Skeletal muscle satellite cell (primary cell): ENCODE results near the gene SERPINA12. TPM values are rescaled to one million over a fixed set of nuclear protein-coding genes. Genes with fewer than 3 reads are reported as not detected.

Experiments used
- H3K27me3 ChIP-seq: 2 replicates; pipeline ENCODE4 v1.7.0; 2013; ENCODE audit warnings: low read length; ENCODE audit not compliant: control insufficient read depth, insufficient read depth
- H3K36me3 ChIP-seq: 2 replicates; pipeline ENCODE4 v1.7.0; 2013; ENCODE audit warnings: mild to moderate bottlenecking, control low read depth, low read length; ENCODE audit not compliant: insufficient read depth
- H3K4me1 ChIP-seq: 2 replicates; pipeline ENCODE4 v1.7.0; 2013; ENCODE audit warnings: low read length; ENCODE audit not compliant: control insufficient read depth, insufficient read depth
- H3K4me2 ChIP-seq: 2 replicates; pipeline ENCODE4 v1.7.0; 2013; ENCODE audit warnings: mild to moderate bottlenecking, low read length
- H3K4me3 ChIP-seq: 2 replicates; pipeline ENCODE4 v1.7.0; 2013; ENCODE audit warnings: low read length
- H3K9ac ChIP-seq: 2 replicates; pipeline ENCODE4 v1.7.0; 2013; ENCODE audit warnings: mild to moderate bottlenecking, low read depth, low read length, moderate library complexity
- H3K9me3 ChIP-seq: replicated peaks from 2 replicates; pipeline ENCODE4 v1.7.0; 2013; ENCODE audit warnings: mild to moderate bottlenecking, control low read depth, low read length
- total RNA-seq: library from RNA; depleted of rRNA; stranded (reverse); fragments of >200 nt; gene quantifications from 2 replicates; pipeline ENCODE4 v1.2.3, GENCODE V29; 2012; rRNA removed

SERPINA12 gene
- total RNA-seq, result not detected in 2 replicates

GRCh38 chr14:94509356-94509755 is at the start of gene SERPINA12:
SERPINA12 (minus strand) TSS chr14:94509469; CDS start chr14:94498397, 11,072 bp downstream.
- H3K9me3 ChIP-seq, result no peaks in the 10 kb centered on the region
- no peak within 1 kb of the TSS for H3K4me2 ChIP-seq
- H3K4me1 ChIP-seq, result no peaks in the 10 kb centered on the region
- no peak within 1 kb of the TSS for H3K9ac ChIP-seq
- H3K36me3 ChIP-seq, result no peaks in the 10 kb centered on the region
- H3K4me3 ChIP-seq, result no peak within 1 kb of the TSS
- peaks cover 23% of the 10 kb centered on the region for H3K27me3 ChIP-seq

GRCh38 chr14:94558842-94559241 is 49.6 kb upstream of the SERPINA12 start:
- Histone ChIP-seq H3K4me3 (no peak overlapping the region), H3K36me3 (no peaks in the 10 kb centered on the region), H3K9me3 (no peaks in the 10 kb centered on the region), H3K27me3 (no peaks in the 10 kb centered on the region), H3K4me2 (no peak overlapping the region), H3K9ac (no peak overlapping the region), H3K4me1 (peaks cover 8% of the 10 kb centered on the region)

- Histone ChIP-seq H3K4me2 (no peak overlapping the region), H3K27me3 (no peaks in the 10 kb centered on the region), H3K9ac (no peak overlapping the region), H3K4me3 (no peak overlapping the region), H3K9me3 (no peaks in the 10 kb centered on the region), H3K4me1 (peaks cover 8% of the 10 kb centered on the region), H3K36me3 (no peaks in the 10 kb centered on the region)
These were observed 48.1 kb upstream of the SERPINA12 start for GRCh38 chr14:94557327-94557726.

DNA sequence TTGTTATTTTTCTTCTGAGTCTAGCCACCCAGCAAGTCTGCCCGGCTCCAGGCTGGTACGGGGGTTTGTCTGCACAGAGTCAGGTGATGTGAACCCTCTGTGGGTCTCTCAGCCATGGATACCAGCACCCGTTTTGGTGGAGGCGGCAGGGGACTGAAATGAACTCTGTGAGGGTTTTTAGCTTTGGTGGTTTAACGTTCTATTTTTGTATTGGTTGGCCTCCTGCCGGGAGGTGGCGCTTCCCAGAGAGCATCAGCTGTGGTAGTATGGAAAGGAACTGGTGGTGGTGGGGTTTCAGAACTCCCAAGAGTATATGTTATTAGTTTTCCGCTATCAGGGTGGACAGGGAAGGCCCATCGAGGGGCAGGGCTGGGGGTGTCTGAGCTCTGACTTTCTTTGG is 46.7 kb upstream of the SERPINA12 start:
- Histone ChIP-seq H3K9me3 (no peaks in the 10 kb centered on the region), H3K4me1 (peaks cover 8% of the 10 kb centered on the region), H3K9ac (no peak overlapping the region), H3K27me3 (no peaks in the 10 kb centered on the region), H3K36me3 (no peaks in the 10 kb centered on the region), H3K4me3 (no peak overlapping the region), H3K4me2 (no peak overlapping the region)

DNA sequence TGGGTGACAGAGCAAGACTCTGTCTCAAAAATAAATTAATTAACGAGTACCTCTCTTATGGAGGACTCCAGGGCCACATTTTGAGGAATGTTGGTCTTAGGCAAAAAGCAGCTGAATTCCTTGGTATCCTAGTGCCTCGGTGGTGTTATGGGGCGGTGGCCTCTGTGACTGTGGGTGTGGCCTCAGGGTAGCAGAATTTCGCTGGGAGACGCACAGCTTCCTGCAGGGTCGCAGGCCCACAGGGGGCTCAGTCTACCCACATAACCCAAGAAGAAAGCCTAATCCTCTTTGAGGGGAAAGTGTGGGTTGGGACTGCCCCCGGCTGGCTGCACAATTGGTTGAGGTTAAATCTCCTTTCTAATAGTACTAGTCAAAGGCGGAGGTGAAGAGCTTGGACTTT is 40.8 kb upstream of the SERPINA12 start:
- H3K4me3 ChIP-seq, result no peak overlapping the region
- H3K27me3 ChIP-seq, result no peaks in the 10 kb centered on the region
- H3K4me1 ChIP-seq, result no peaks in the 10 kb centered on the region
- no peaks in the 10 kb centered on the region for H3K36me3 ChIP-seq
- H3K9ac ChIP-seq, result no peak overlapping the region
- no peak overlapping the region for H3K4me2 ChIP-seq
- no peaks in the 10 kb centered on the region for H3K9me3 ChIP-seq

DNA sequence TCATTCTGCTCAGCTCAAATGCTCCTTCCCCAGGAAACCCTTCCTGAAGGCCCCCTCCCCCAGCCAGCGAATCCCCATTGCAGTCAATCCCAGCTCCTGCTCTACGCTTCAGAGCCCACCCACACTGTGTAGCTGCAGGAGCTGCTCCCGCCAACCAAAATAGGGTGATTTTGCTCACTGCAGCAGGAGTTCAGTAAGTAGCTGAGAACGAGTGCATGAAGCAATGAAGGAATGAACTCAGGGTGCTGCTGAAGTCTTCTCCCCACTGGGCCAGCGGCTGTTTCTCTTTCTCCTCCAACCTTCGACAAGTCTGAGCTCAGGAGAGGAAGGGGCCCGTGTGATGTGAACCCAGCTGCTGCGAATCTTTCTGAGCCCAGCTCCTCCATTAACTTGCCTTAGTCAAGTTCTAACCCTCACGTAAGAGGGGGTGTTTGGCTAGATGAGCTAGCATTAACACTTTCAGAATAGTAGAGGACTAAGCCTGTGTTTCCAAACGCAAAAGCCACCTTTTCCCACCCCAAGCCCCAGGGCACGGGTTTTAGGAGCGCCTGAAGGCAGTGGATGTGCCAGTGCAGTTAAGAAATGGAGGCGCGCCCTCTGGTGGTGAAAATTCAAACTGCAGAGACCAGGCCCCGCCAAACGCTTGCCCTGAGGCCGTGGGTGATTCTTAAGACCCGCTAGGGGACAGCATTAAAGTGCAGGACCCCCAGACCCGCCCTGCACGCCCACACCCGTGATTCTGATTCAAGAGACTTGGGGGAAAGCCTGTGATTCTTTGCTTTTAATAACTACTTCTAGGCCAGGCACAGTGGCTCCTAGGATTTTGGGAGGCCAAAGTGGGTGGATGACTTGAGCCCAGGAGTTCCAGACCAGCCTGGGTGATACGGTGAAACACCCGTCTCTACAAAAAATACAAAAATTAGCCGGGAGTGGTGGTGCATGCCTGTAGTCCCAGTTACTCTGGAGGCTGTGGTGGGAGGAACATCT is 40.0 kb upstream of the SERPINA12 start:
- no peaks in the 10 kb centered on the region for H3K9me3 ChIP-seq
- no peaks in the 10 kb centered on the region for H3K4me1 ChIP-seq
- no peak overlapping the region for H3K9ac ChIP-seq
- no peak overlapping the region for H3K4me3 ChIP-seq
- H3K36me3 ChIP-seq, result no peaks in the 10 kb centered on the region
- no peaks in the 10 kb centered on the region for H3K27me3 ChIP-seq
- no peak overlapping the region for H3K4me2 ChIP-seq

DNA sequence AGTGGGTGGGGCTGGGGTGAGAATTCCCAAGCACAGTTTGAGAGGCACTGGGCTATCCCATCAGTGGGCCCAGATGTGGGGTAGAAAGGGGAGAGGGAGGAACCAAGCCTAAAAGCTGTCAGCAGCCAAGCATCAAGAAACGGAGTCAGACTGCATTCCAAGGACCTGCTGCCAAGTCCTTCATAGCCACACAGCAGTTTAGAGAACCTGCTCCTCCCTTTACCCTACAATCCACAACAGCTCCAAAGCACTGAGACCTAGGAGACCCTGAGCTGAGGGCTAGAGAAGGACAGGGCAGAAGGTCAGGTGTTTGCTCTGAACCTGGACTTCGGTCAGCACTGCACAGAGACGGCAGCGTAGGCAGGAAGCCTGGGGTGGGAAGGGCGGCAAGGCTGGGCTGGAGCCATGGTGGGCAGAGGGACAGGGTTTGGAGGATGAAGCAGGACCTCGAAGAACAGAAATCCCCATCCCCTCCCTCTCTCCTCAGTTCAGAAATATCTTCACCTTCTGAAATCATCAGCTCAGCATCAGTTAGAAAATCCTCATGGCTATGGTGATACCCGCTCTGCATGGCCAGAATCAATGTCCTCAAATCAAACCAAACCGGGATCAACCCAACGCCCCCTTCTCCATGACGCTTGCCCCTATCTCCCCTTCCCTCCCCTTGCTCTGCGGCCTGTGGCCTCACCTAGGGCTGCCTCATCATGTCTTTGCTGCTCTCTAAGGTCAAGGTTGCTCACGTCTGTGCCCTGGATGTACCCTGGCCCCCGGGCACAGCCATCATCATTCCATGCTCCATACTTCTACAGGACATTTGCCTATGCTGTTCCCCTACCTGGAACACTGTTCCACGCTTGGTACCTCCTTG is 39.1 kb upstream of the SERPINA12 start:
- H3K36me3 ChIP-seq, result no peaks in the 10 kb centered on the region
- H3K27me3 ChIP-seq, result no peaks in the 10 kb centered on the region
- H3K4me3 ChIP-seq, result no peak overlapping the region
- no peak overlapping the region for H3K9ac ChIP-seq
- H3K9me3 ChIP-seq, result no peaks in the 10 kb centered on the region
- H3K4me1 ChIP-seq, result no peaks in the 10 kb centered on the region
- H3K4me2 ChIP-seq, result no peak overlapping the region

GRCh38 chr14:94547726-94548125 is 38.5 kb upstream of the SERPINA12 start:
- H3K27me3 ChIP-seq, result no peaks in the 10 kb centered on the region
- no peaks in the 10 kb centered on the region for H3K9me3 ChIP-seq
- H3K4me2 ChIP-seq, result no peak overlapping the region
- no peaks in the 10 kb centered on the region for H3K36me3 ChIP-seq
- H3K4me1 ChIP-seq, result peaks cover under 1% of the 10 kb centered on the region
- no peak overlapping the region for H3K9ac ChIP-seq
- no peak overlapping the region for H3K4me3 ChIP-seq

DNA sequence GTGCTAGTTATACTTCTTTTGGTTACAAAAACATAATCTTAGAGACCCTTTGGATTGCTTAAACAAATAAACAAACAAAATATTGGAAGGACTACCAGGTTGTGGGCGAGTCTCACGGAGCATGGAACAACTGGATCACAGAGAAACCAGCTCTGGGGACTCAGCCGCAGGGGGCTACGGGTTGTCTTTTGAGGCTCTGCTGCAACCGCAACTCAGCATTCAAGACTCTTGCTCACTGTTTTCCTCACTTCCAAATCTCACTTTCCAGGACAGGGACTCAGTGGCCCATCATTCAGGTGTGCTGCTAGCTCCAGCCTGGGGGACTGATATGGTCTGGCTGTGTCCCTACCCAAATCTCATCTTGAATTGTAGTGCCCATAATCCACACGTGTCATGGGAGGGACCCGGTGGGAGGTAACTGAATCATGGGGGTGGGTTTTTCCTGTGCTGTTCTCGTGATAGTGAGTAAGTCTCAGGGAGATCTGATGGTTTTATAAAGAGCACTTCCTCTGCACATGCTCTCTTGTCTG is 37.9 kb upstream of the SERPINA12 start:
- no peak overlapping the region for H3K9ac ChIP-seq
- H3K36me3 ChIP-seq, result no peaks in the 10 kb centered on the region
- H3K9me3 ChIP-seq, result no peaks in the 10 kb centered on the region
- peaks cover 5% of the 10 kb centered on the region for H3K4me1 ChIP-seq
- no peaks in the 10 kb centered on the region for H3K27me3 ChIP-seq
- H3K4me3 ChIP-seq, result no peak overlapping the region
- no peak overlapping the region for H3K4me2 ChIP-seq

DNA sequence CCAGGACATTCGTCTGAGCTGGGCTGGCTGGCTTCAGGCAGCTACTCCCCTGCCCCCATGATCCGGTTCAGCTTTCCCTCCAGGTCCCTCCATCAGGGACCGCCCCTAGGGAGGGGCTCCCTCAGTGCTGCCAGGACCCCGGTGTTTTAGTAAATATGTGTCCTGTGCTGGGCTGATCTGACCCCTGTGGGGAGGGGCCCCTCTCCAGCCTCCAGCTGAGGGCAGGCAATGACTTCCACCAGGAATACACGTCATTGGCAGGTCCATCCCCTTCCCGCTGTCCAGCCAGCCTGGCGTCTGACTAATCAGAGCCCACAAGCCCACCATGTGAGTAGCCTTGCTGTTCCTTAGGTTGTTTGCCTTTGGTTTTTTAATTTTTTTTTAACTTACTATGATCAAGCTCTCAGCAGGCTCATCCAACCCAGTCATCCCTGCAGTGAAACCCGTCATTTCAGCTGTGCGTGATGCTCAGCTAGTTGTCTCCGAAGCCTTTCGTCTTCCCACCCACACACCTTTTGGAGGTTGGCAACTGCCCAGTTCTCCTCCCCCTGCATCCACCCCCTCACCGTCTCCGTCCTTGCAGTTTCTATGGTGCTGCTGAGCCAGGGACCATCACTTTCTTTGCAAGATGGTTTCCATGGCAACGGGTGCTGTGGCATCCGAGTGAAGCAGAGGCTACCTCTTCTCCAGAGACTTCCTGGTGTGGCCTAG is 36.0 kb upstream of the SERPINA12 start:
- Histone ChIP-seq H3K27me3 (no peaks in the 10 kb centered on the region), H3K4me1 (peaks cover 14% of the 10 kb centered on the region), H3K4me3 (no peak overlapping the region), H3K9me3 (no peaks in the 10 kb centered on the region), H3K36me3 (no peaks in the 10 kb centered on the region), H3K4me2 (no peak overlapping the region), H3K9ac (no peak overlapping the region)

DNA sequence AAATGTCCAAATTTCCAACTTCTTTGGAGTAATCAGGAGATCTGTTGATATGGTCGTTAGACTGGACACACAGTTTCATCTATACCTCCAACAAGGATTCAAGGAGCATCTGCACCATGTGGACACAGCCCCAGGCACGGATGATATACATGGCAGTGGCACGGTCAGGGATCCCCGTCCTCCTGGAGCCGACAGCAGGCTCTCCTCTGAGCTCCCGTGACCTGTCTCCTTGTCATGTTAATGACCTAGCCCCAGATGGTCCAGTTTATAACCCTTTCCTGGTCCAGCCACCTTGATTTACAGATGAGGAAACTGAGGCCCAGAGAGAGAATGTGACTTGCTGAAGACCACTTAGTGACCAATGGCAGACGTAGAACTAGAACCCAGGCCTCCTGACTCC is 35.5 kb upstream of the SERPINA12 start:
- Histone ChIP-seq H3K36me3 (no peaks in the 10 kb centered on the region), H3K9ac (no peak overlapping the region), H3K4me3 (no peak overlapping the region), H3K27me3 (no peaks in the 10 kb centered on the region), H3K9me3 (no peaks in the 10 kb centered on the region), H3K4me2 (no peak overlapping the region), H3K4me1 (peaks cover 20% of the 10 kb centered on the region)
